ENCODE data around the gene ASIP.
A peak's percentile ranks its signal among the peaks of the same experiment; 100 is the strongest.
"Not testable (repeated sequence)": the region's sequence is repeated elsewhere in the genome, so short reads cannot be mapped to it uniquely, and the experiment has no call there.

The ASIP gene

GRCh38 chr20:34290471-34290870 lies 49.2 kb downstream of the ASIP start:
- DNase-seq = no peak

GRCh38 chr20:34292496-34292895 lies 51.3 kb downstream of the ASIP start:
- DNase-seq = no peak

- DNase-seq = no peak
Observed at GRCh38 chr20:34293119-34293518, 51.9 kb downstream of the ASIP start.

GRCh38 chr20:34293589-34293988 lies 52.4 kb downstream of the ASIP start:
- DNase-seq = no peak

GRCh38 chr20:34294563-34294962 lies 53.3 kb downstream of the ASIP start:
- no peak for DNase-seq

GRCh38 chr20:34295284-34295683 lies 54.1 kb downstream of the ASIP start:
- no peak for DNase-seq

GRCh38 chr20:34296468-34296867 lies 55.2 kb downstream of the ASIP start:
- DNase-seq = no peak

GRCh38 chr20:34298294-34298784 lies 57.1 kb downstream of the ASIP start:
- not testable (repeated sequence) for DNase-seq

- no peak for DNase-seq
Observed at GRCh38 chr20:34299556-34300255, 58.5 kb downstream of the ASIP start.

- no peak for DNase-seq
Observed at GRCh38 chr20:34300256-34300806, 59.1 kb downstream of the ASIP start.

- no peak for DNase-seq
Observed at GRCh38 chr20:34300809-34301586, 59.8 kb downstream of the ASIP start.

- DNase-seq = no peak
Observed at GRCh38 chr20:34301587-34302311, 60.5 kb downstream of the ASIP start.

GRCh38 chr20:34302312-34302722 lies 61.1 kb downstream of the ASIP start:
- DNase-seq = no peak

GRCh38 chr20:34302723-34303533 lies 61.7 kb downstream of the ASIP start, which contains the start of gene AHCY:
AHCY (minus strand) TSS chr20:34303355; CDS start chr20:34303270, 85 bp downstream.
- peak; percentile 92 for DNase-seq

- no peak for DNase-seq
Observed at GRCh38 chr20:34305333-34306230, 64.4 kb downstream of the ASIP start.

GRCh38 chr20:34309691-34310090 lies 68.5 kb downstream of the ASIP start:
- no peak for DNase-seq

GRCh38 chr20:34310481-34311117 lies 69.4 kb downstream of the ASIP start:
- no peak for DNase-seq

GRCh38 chr20:34311118-34312023 lies 70.1 kb downstream of the ASIP start:
- no peak for DNase-seq

GRCh38 chr20:34312024-34312460 lies 70.8 kb downstream of the ASIP start:
- DNase-seq = no peak
